Testis (tissue), 3 donors: ENCODE results near the gene MALAT1. TPM values are rescaled to one million over a fixed set of nuclear protein-coding genes. Genes with fewer than 3 reads are reported as not detected.
"Not testable (repeated sequence)": the region's sequence is repeated elsewhere in the genome, so short reads cannot be mapped to it uniquely, and the experiment has no call there.

Source experiments
- DNase-seq: peaks from one replicate; pipeline ENCODE4 v3.0.0-alpha.2; 2019
- H3K27ac ChIP-seq, 2 donors: fragments of 200-600 bp; sonication (generic); one replicate each; pipeline ENCODE4 v1.5.1; 2019
- H3K27me3 ChIP-seq: fragments of 200-600 bp; sonication (generic); one replicate; pipeline ENCODE4 v1.5.1; 2019
- H3K36me3 ChIP-seq: fragments of 200-600 bp; sonication (generic); one replicate; pipeline ENCODE4 v1.5.1; 2017; ENCODE audit warnings: low read depth; ENCODE audit errors: missing control alignments
- H3K4me1 ChIP-seq: fragments of 200-600 bp; sonication (generic); one replicate; pipeline ENCODE4 v1.5.1; 2019
- H3K4me3 ChIP-seq, 2 donors: fragments of 200-600 bp; sonication (generic); one replicate each; pipeline ENCODE4 v1.5.1; 2017 to 2019
- H3K9me3 ChIP-seq: fragments of 200-600 bp; sonication (generic); one replicate; pipeline ENCODE4 v1.5.1; 2017
- POLR2A ChIP-seq: fragments of 450-650 bp; IDR thresholded peaks from one replicate; pipeline ENCODE4 v1.6.1; 2017; ENCODE audit warnings: antibody characterized with exemption, mild to moderate bottlenecking, moderate library complexity
- WGBS, 2 donors: methylation state at CpG; one replicate each; pipeline ENCODE4 v1.1.5; 2018; 5-methylcytosine and 5-hydroxymethylcytosine counted together
- intact Hi-C: fragments of 100-400 bp; cut with DNase I; formaldehyde crosslinking; loops from one replicate; pipeline ENCODE4 v1.15.1; 2023; ENCODE audit warnings: low total_unique reads
- polyA plus RNA-seq: library from polyadenylated mRNA; stranded (reverse); fragments of 350-450 nt; fragmentation: Illumina TruSeq; extraction: RNeasy Lipid Tissue Mini Kit (QIAGEN cat#74804); gene quantifications from one replicate; pipeline ENCODE4 v1.2.3, GENCODE V29; 2014; ENCODE audit warnings: low read depth, low replicate concordance; ENCODE audit not compliant: insufficient read depth
- total RNA-seq, 2 donors: library from RNA; depleted of rRNA; stranded (reverse); fragments of >200 nt; gene quantifications; one replicate each; pipeline ENCODE4 v1.2.3, GENCODE V29; 2016
- TF ChIP-seq, protein P1 (sequence below), 3 experiments: fragments of 450-650 bp in 2 of 3; fragments of 200-600 bp in 1 of 3; sonication (generic) in 1 of 3; IDR thresholded peaks; one replicate each; pipeline ENCODE4 v1.5.1; 2016 to 2019; ENCODE audit warnings: antibody characterized with exemption in 3 of 3, mild to moderate bottlenecking in 2 of 3, moderate library complexity in 1 of 3

Gene MALAT1
- total and polyA plus RNA-seq, 3 donors from 2014 or later, result 26.7 to 9,314 (median 8,109) TPM

DNA sequence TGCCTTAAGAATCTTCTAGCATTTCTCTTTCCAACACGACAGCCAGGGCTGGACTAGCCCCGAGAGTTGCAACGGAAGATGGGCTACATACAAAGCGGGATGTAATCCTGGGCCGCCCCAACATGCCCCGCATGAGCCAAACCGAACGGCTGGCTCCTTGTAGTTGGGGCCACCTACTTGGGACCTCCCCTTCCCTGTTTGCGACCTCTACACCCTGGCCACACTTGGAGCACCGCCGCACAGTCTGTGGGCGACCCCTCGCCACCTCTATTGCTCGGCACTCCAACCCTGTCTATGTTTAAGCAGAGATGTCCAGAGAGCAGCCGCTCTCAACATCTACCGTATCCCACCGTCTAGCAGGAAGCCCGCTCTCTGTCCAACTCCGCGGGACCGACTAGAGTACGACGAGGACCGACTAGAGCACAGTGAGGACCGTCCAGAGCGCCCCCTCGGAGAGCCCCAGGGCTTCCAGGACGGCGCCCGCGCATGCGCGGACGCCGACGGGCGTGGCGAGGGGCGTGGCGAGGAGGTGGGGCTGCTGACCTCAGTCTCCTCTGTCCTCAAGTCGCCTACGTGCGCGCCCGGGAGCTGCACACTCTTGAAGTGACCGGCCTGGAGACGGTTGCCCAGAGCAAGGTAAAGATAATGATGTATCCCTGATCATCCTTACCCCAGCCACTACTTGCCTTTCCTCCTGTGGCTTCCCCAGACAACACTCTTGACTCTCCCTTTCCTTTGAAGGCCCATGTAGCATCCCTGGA, 44.0 kb upstream of the MALAT1 start:
- intact Hi-C loops, result no loop called here
- no peaks in the 10 kb centered on the region for H3K27me3 ChIP-seq
- no peaks in the 10 kb centered on the region for H3K36me3 ChIP-seq
- H3K9me3 ChIP-seq, result no peaks in the 10 kb centered on the region
- H3K4me1 ChIP-seq, result peaks cover 3% of the 10 kb centered on the region
- WGBS, 2 donors, result 4 to 8% methylated on average over 20 to 37 of the region's 47 CpGs
- peak overlapping the region; percentile 72 to 90 for H3K27ac ChIP-seq
- H3K4me3 ChIP-seq, result peak overlapping the region; percentile 54 to 61
- DNase-seq, result peak; percentile 94
- peak; percentile 63 for TF ChIP-seq POLR2A
- TF ChIP-seq, protein P1, sequence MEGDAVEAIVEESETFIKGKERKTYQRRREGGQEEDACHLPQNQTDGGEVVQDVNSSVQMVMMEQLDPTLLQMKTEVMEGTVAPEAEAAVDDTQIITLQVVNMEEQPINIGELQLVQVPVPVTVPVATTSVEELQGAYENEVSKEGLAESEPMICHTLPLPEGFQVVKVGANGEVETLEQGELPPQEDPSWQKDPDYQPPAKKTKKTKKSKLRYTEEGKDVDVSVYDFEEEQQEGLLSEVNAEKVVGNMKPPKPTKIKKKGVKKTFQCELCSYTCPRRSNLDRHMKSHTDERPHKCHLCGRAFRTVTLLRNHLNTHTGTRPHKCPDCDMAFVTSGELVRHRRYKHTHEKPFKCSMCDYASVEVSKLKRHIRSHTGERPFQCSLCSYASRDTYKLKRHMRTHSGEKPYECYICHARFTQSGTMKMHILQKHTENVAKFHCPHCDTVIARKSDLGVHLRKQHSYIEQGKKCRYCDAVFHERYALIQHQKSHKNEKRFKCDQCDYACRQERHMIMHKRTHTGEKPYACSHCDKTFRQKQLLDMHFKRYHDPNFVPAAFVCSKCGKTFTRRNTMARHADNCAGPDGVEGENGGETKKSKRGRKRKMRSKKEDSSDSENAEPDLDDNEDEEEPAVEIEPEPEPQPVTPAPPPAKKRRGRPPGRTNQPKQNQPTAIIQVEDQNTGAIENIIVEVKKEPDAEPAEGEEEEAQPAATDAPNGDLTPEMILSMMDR (IDR thresholded peaks at IDR 0.05), result no peak

DNA sequence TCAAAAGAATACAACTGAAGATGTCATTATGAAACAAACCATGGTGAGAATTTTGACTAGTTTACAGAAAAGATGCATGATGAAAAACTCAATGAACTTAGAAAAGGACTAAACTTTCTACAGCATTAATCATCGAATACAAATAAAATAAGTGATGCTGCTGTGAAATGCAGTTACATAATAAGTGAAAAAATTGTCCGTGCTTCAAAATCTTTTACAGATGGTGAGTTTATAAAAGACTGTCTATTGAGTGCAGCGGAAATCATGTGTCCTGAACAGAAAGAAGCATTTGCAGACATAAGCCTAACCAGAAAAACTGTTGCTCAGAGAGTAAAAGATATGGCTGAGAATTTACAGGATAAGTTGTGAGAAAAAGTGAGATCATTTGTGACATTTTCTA, 42.4 kb upstream of the MALAT1 start:
- WGBS, 2 donors, result 92 to 94% methylated on average over 3 of the region's 3 CpGs
- H3K9me3 ChIP-seq, result no peaks in the 10 kb centered on the region
- peaks cover 3% of the 10 kb centered on the region for H3K4me1 ChIP-seq
- no peaks in the 10 kb centered on the region for H3K27me3 ChIP-seq
- no peaks in the 10 kb centered on the region for H3K36me3 ChIP-seq
- intact Hi-C loops, result no loop called here
- TF ChIP-seq, protein P1 (IDR thresholded peaks at IDR 0.05), result no peak
- no peak for TF ChIP-seq POLR2A
- H3K27ac ChIP-seq, result no peak overlapping the region
- no peak overlapping the region for H3K4me3 ChIP-seq
- no peak for DNase-seq

DNA sequence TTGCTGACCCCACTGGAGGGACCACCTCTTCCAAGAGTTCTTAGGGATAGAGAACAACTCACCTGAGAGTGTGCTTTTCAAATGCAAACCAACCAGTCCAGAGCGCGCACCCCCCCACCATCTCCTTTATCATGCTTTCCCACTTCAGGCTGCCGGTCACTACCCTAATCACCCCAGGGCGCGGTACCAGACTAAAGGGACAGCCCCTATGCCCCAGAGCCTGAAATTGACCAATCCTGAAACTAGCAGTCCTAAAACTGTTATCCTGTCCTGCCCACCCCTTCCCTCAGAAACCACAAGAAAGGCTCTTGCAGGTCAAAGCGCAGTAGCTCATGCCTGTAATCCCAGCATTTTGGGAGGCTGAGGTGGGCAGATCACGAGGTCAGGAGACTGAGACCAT, 39.3 kb upstream of the MALAT1 start:
- Histone ChIP-seq H3K27ac (no peak overlapping the region), H3K9me3 (no peaks in the 10 kb centered on the region), H3K4me3 (no peak overlapping the region), H3K27me3 (no peaks in the 10 kb centered on the region), H3K4me1 (peaks cover 3% of the 10 kb centered on the region), H3K36me3 (no peaks in the 10 kb centered on the region)
- no peak for TF ChIP-seq POLR2A
- TF ChIP-seq, protein P1 (IDR thresholded peaks at IDR 0.05), result no peak
- DNase-seq, result no peak
- intact Hi-C loops, result no loop called here
- 87 to 97% methylated on average over 7 of the region's 7 CpGs for WGBS, 2 donors

DNA sequence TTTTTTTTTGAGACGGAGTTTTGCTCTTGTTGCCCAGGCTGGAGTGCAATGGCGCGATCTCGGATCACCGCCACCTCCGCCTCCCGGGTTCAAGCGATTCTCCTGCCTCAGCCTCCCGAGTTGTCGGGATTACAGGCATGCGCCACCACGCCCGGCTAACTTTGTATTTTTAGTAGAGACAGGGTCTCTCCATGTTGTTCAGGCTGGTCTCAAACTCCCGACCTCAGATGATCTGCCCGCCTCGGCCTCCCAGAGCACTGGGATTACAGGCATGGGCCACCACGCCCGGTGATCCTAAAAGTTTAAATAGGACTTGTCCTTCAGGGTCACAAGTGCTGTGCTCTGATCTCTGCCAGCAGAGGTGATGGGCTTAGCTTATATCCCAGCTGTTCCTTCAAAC, 33.4 kb upstream of the MALAT1 start:
- DNase-seq, H3K4me1 ChIP-seq, H3K36me3 ChIP-seq, H3K4me3 ChIP-seq, H3K27ac ChIP-seq, H3K27me3 ChIP-seq, intact Hi-C loops, H3K9me3 ChIP-seq: not testable (repeated sequence)
- WGBS, 2 donors, result 95% methylated on average over 18 of the region's 18 CpGs

DNA sequence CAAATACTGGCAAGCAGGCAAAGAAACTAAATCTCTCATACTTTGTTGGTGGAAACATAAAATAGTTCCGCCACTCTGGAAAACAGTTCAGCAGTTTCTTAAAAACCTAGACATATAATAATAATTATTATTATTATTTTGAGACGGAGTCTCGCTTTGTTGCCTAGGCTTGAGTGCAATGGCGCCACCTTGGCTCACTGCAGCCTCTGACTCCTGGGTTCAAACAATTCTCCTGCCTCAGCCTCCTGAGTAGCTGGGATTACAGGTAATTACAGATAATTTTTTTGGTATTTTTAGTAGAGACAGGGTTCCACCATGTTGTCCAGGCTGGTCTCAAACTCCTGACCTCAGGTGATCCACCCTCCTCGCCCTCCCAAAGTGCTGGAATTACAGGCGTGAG, 31.5 kb upstream of the MALAT1 start:
- H3K4me1 ChIP-seq, result peaks cover 13% of the 10 kb centered on the region
- 88 to 98% methylated on average over 6 of the region's 6 CpGs for WGBS, 2 donors
- intact Hi-C loops, H3K4me3 ChIP-seq, H3K9me3 ChIP-seq, H3K36me3 ChIP-seq, H3K27me3 ChIP-seq, DNase-seq, H3K27ac ChIP-seq: not testable (repeated sequence)

DNA sequence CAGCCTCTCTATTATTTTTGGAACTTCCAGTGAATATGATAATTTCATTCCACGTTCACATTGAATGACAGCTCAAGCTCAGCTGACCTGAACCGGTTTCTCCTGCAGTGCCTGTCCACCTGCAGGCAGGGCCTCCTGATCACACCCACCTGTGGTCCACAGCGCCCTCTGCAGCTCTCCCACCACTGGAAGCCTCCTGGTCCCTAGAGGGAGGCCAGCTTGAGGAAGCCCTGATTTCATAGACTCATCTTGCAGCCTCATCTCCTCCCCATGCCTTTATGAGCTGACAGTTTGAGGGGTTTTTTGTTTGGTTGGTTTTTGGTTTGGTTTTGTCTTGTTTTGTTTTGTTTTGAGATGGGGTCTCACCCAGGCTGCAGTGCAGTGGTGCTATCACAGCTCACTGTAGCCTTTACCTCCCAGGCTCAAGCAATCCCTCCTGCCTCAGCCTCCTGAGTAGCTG, 29.9 kb upstream of the MALAT1 start:
- Histone ChIP-seq H3K4me3 (no peak overlapping the region), H3K4me1 (peaks cover 20% of the 10 kb centered on the region), H3K27me3 (no peaks in the 10 kb centered on the region), H3K9me3 (no peaks in the 10 kb centered on the region), H3K36me3 (no peaks in the 10 kb centered on the region), H3K27ac (no peak overlapping the region)
- WGBS, 2 donors, result 56% methylated on average over 3 of the region's 3 CpGs
- intact Hi-C loops, result no loop called here
- peak; percentile 67 for DNase-seq
- TF ChIP-seq, protein P1 (IDR thresholded peaks at IDR 0.05), result peak; percentile 3 to 35 (median 10)
- TF ChIP-seq POLR2A, result no peak
